H9 (cell line): Measurements from ENCODE around the gene CHST8. TPM values are rescaled to one million over a fixed set of nuclear protein-coding genes. Genes with fewer than 3 reads are reported as not detected.

Experiments used
- DNase-seq: peaks from one replicate; pipeline ENCODE4 v3.0.0-alpha.2; 2017
- H2AFZ ChIP-seq: one replicate; pipeline ENCODE4 v1.6.1; 2013; ENCODE audit warnings: mild to moderate bottlenecking, low read length, control low read depth, moderate library complexity
- H2AK5ac ChIP-seq: 2 replicates; pipeline ENCODE4 v1.6.1; 2013; ENCODE audit warnings: low read length, control low read depth, mixed read lengths; ENCODE audit not compliant: insufficient read length
- H2BK120ac ChIP-seq: one replicate; pipeline ENCODE4 v1.6.1; 2013; ENCODE audit warnings: low read depth, mild to moderate bottlenecking, low read length, control low read depth, inconsistent platforms; ENCODE audit not compliant: poor library complexity, severe bottlenecking
- H2BK12ac ChIP-seq: 2 replicates; pipeline ENCODE4 v1.6.1; 2013; ENCODE audit warnings: low read length, control low read depth, mixed read lengths, low read depth; ENCODE audit not compliant: insufficient read length
- H2BK15ac ChIP-seq: 2 replicates; pipeline ENCODE4 v1.6.1; 2013; ENCODE audit warnings: low read depth, low read length, control low read depth
- H2BK20ac ChIP-seq: one replicate; pipeline ENCODE4 v1.6.1; 2013; ENCODE audit warnings: low read depth, mild to moderate bottlenecking, low read length, control low read depth, inconsistent platforms; ENCODE audit not compliant: poor library complexity, severe bottlenecking
- H2BK5ac ChIP-seq: 2 replicates; pipeline ENCODE4 v1.6.1; 2013; ENCODE audit warnings: low read length, control low read depth, mixed read lengths; ENCODE audit not compliant: insufficient read length
- H3K14ac ChIP-seq: 2 replicates; pipeline ENCODE4 v1.6.1; 2013; ENCODE audit warnings: low read length, control low read depth; ENCODE audit not compliant: insufficient read depth
- H3K18ac ChIP-seq: 2 replicates; pipeline ENCODE4 v1.6.1; 2013; ENCODE audit warnings: low read depth, mild to moderate bottlenecking, mixed read lengths, low read length, control low read depth; ENCODE audit not compliant: insufficient read length
- H3K23ac ChIP-seq: 2 replicates; pipeline ENCODE4 v1.6.1; 2013; ENCODE audit warnings: low read length, control low read depth, mixed read lengths, low read depth; ENCODE audit not compliant: insufficient read length
- H3K23me2 ChIP-seq: 2 replicates; pipeline ENCODE4 v1.6.1; 2013; ENCODE audit warnings: low read depth, mild to moderate bottlenecking, mixed read lengths, low read length, control low read depth; ENCODE audit not compliant: insufficient read length, poor library complexity, severe bottlenecking
- H3K27ac ChIP-seq: 2 replicates; pipeline ENCODE4 v1.5.1; 2013; ENCODE audit warnings: low read length, control low read depth, mixed read lengths, low read depth; ENCODE audit not compliant: insufficient read length
- H3K27me3 ChIP-seq: 2 replicates; pipeline ENCODE4 v1.6.1; 2013; ENCODE audit warnings: low read length, control low read depth, inconsistent platforms; ENCODE audit not compliant: insufficient read depth
- H3K4ac ChIP-seq: 2 replicates; pipeline ENCODE4 v1.6.1; 2013; ENCODE audit warnings: low read depth, mild to moderate bottlenecking, control low read depth, inconsistent platforms, low read length, moderate library complexity
- H3K4me1 ChIP-seq: 2 replicates; pipeline ENCODE4 v1.6.1; 2013; ENCODE audit warnings: low read length, control low read depth, inconsistent platforms; ENCODE audit not compliant: insufficient read depth
- H3K4me2 ChIP-seq: 2 replicates; pipeline ENCODE4 v1.6.1; 2013; ENCODE audit warnings: low read length, control low read depth, mixed read lengths; ENCODE audit not compliant: insufficient read length, insufficient read depth
- H3K56ac ChIP-seq: 2 replicates; pipeline ENCODE4 v1.6.1; 2013; ENCODE audit warnings: low read depth, mild to moderate bottlenecking, mixed read lengths, low read length, control low read depth; ENCODE audit not compliant: insufficient read length
- H3K79me1 ChIP-seq: 2 replicates; pipeline ENCODE4 v1.6.1; 2013; ENCODE audit warnings: low read depth, mild to moderate bottlenecking, moderate library complexity, low read length, control low read depth, inconsistent platforms; ENCODE audit not compliant: insufficient read depth, poor library complexity, severe bottlenecking
- H3K79me2 ChIP-seq: 2 replicates; pipeline ENCODE4 v1.6.1; 2013; ENCODE audit warnings: low read length, control low read depth, inconsistent platforms; ENCODE audit not compliant: insufficient read depth
- H3K9ac ChIP-seq: 2 replicates; pipeline ENCODE4 v1.6.1; 2013; ENCODE audit warnings: low read length, control low read depth, mixed read lengths; ENCODE audit not compliant: insufficient read length; ENCODE audit errors: extremely low read depth
- H3K9me3 ChIP-seq: one replicate; pipeline ENCODE4 v1.6.1; 2013; ENCODE audit warnings: low read depth, low read length, inconsistent platforms; ENCODE audit not compliant: control insufficient read depth
- H3T11ph ChIP-seq: one replicate; pipeline ENCODE4 v1.6.1; 2013; ENCODE audit warnings: mild to moderate bottlenecking, low read length, control low read depth, inconsistent platforms
- H4K20me1 ChIP-seq: one replicate; pipeline ENCODE4 v1.6.1; 2013; ENCODE audit not compliant: control insufficient read depth, insufficient read length, insufficient read depth
- H4K5ac ChIP-seq: 2 replicates; pipeline ENCODE4 v1.6.1; 2013; ENCODE audit warnings: low read depth, mild to moderate bottlenecking, mixed read lengths, low read length, control low read depth; ENCODE audit not compliant: insufficient read length
- H4K8ac ChIP-seq: replicated peaks from 2 replicates; pipeline ENCODE4 v1.6.1; 2013; ENCODE audit warnings: low read length, control low read depth, mixed read lengths, low read depth; ENCODE audit not compliant: insufficient read length
- H4K91ac ChIP-seq: 2 replicates; pipeline ENCODE4 v1.6.1; 2013; ENCODE audit warnings: low read depth, mild to moderate bottlenecking, moderate library complexity, mixed read lengths, low read length, control low read depth; ENCODE audit not compliant: insufficient read length
- H3K27ac Mint-ChIP-seq, 3 experiments: 2 replicates in 2 of 3; 3 replicates in 1 of 3; pipeline ENCODE4 v1.8.0; 2020 to 2021; ENCODE audit warnings: mixed read lengths in 3 of 3, mild to moderate bottlenecking in 1 of 3, moderate library complexity in 1 of 3
- H3K27me3 Mint-ChIP-seq: 2 replicates; pipeline ENCODE4 v1.8.0; 2021; ENCODE audit warnings: low read depth, mild to moderate bottlenecking, moderate library complexity, mixed read lengths
- H3K36me3 Mint-ChIP-seq, 3 experiments: 2 replicates in 2 of 3; 3 replicates in 1 of 3; pipeline ENCODE4 v1.8.0; 2020 to 2021; ENCODE audit warnings: low read depth in 3 of 3, mixed read lengths in 3 of 3; ENCODE audit not compliant: insufficient read depth in 1 of 3
- H3K4me1 Mint-ChIP-seq, 2 experiments: 2 replicates each; pipeline ENCODE4 v1.8.0; 2020; ENCODE audit warnings: mixed read lengths in 2 of 2
- H3K4me3 Mint-ChIP-seq, 2 experiments: 2 replicates in 1 of 2; 3 replicates in 1 of 2; pipeline ENCODE4 v1.8.0; 2020 to 2021; ENCODE audit warnings: mild to moderate bottlenecking in 2 of 2, mixed read lengths in 2 of 2, moderate library complexity in 1 of 2
- H3K9me3 Mint-ChIP-seq, 2 experiments: 2 replicates in 1 of 2; 3 replicates in 1 of 2; pipeline ENCODE4 v1.8.0; 2020; ENCODE audit warnings: mild to moderate bottlenecking in 2 of 2, mixed read lengths in 2 of 2, moderate library complexity in 1 of 2
- CTCF ChIP-seq: fragments of 200-600 bp; sonication (generic); conservative IDR thresholded peaks from 3 replicates; pipeline ENCODE4 v1.8.0; 2021; ENCODE audit warnings: antibody characterized with exemption, mild to moderate bottlenecking
- whole genome bisulfite sequencing: extraction: QIAGEN DNeasy Blood & Tissue Kit; methylation state at CpG from one replicate; pipeline ENCODE4 v1.1.7; 2013; ENCODE audit warnings: missing lambda C conversion rate, low lambda C conversion rate, mixed read lengths; ENCODE audit not compliant: insufficient read length; ENCODE audit errors: extremely low coverage; 5-methylcytosine and 5-hydroxymethylcytosine counted together
- total RNA-seq: library from RNA; stranded (reverse); gene quantifications from 2 replicates; pipeline ENCODE4 v1.2.1, GENCODE V29; 2021

The CHST8 gene
- total RNA-seq, 1 experiment from 2014 or later, result 5.1 TPM

DNA sequence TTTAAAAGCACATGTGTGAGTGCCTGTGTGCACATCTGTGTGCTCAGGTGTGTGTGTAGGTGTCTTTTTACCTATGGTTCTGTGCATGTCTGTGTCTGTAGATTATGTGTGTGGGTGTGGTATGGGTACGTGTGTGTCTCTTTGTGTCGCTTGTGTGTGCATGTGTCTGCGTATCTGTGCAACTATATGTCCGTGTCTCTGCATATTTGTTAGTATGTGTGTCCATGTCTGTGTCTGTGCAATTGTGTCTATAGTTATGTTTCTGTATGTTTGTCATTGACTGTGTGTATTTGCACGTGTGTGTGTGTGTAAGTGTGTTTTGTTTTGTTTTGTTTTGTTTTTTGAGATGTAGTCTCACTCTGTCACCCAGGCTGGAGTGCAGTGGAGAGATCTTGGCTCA, 167.6 kb downstream of the CHST8 start:
- H2AK5ac ChIP-seq, result no peak overlapping the region
- TF ChIP-seq CTCF, result no peak
- peaks cover 2% of the 10 kb centered on the region for H4K20me1 ChIP-seq
- no peak overlapping the region for H2BK20ac ChIP-seq
- no peak overlapping the region for H3T11ph ChIP-seq
- H3K23ac ChIP-seq, result no peak overlapping the region
- no peak overlapping the region for H2BK120ac ChIP-seq
- H3K27ac Mint-ChIP-seq, result no peak overlapping the region
- H3K27ac ChIP-seq, result no peak overlapping the region
- no peak overlapping the region for H3K18ac ChIP-seq
- H3K56ac ChIP-seq, result no peak overlapping the region
- H2BK12ac ChIP-seq, result no peak overlapping the region
- no peaks in the 10 kb centered on the region for H3K36me3 Mint-ChIP-seq
- no peak for DNase-seq
- H2BK15ac ChIP-seq, result no peak overlapping the region
- no peak overlapping the region for H3K4me3 Mint-ChIP-seq
- no peak overlapping the region for H3K14ac ChIP-seq
- no peak overlapping the region for H4K91ac ChIP-seq
- H4K5ac ChIP-seq, result no peak overlapping the region
- H4K8ac ChIP-seq, result no peak overlapping the region
- no peak overlapping the region for H3K4me2 ChIP-seq
- H3K4me1 ChIP-seq, result peaks cover under 1% of the 10 kb centered on the region; the same call in 1 of the 2 replicates
- no peak overlapping the region for H2BK5ac ChIP-seq
- peaks cover 19% of the 10 kb centered on the region for H3K27me3 Mint-ChIP-seq
- H3K9me3 Mint-ChIP-seq, result no peaks in the 10 kb centered on the region
- no peaks in the 10 kb centered on the region for H3K27me3 ChIP-seq
- peaks cover under 1% of the 10 kb centered on the region for H3K23me2 ChIP-seq
- H3K9me3 ChIP-seq, result no peaks in the 10 kb centered on the region
- no peak overlapping the region for H2AFZ ChIP-seq
- no peaks in the 10 kb centered on the region for H3K79me1 ChIP-seq
- H3K4ac ChIP-seq, result no peak overlapping the region
- no CpG with 5 or more reads among the region's 5 CpGs for whole genome bisulfite sequencing
- no peak overlapping the region for H3K9ac ChIP-seq
- H3K79me2 ChIP-seq, result no peaks in the 10 kb centered on the region
- H3K4me1 Mint-ChIP-seq, result peaks cover 10 to 22% of the 10 kb centered on the region in 2 experiments
